Measurements from ENCODE around the gene FGD6.

GRCh38 chr12:95051241-95051640 is 166.0 kb downstream of the FGD6 start:
- TF ChIP-seq, protein P1, sequence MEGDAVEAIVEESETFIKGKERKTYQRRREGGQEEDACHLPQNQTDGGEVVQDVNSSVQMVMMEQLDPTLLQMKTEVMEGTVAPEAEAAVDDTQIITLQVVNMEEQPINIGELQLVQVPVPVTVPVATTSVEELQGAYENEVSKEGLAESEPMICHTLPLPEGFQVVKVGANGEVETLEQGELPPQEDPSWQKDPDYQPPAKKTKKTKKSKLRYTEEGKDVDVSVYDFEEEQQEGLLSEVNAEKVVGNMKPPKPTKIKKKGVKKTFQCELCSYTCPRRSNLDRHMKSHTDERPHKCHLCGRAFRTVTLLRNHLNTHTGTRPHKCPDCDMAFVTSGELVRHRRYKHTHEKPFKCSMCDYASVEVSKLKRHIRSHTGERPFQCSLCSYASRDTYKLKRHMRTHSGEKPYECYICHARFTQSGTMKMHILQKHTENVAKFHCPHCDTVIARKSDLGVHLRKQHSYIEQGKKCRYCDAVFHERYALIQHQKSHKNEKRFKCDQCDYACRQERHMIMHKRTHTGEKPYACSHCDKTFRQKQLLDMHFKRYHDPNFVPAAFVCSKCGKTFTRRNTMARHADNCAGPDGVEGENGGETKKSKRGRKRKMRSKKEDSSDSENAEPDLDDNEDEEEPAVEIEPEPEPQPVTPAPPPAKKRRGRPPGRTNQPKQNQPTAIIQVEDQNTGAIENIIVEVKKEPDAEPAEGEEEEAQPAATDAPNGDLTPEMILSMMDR (optimal IDR thresholded peaks at IDR 0.05 in 1 of 3, IDR thresholded peaks at IDR 0.05 in 1 of 3, conservative IDR thresholded peaks at IDR 0.05 in 1 of 3; ENCODE audit: extremely low read depth in 1 of 3, insufficient read depth in 2 of 3, low read length in 3 of 3) = no peak
- TF ChIP-seq EZH2 (IDR thresholded peaks at IDR 0.05; ENCODE audit: low read length) = no peak

Measured in keratinocyte (primary cell).